Upper lobe of right lung (tissue), 1 donor: ENCODE measurements around the gene DHRS7B. TPM values are rescaled to one million over a fixed set of nuclear protein-coding genes. Genes with fewer than 3 reads are reported as not detected.
A peak's percentile ranks its signal among the peaks of the same experiment; 100 is the strongest.

Source experiments
- ATAC-seq: fragments of 200-7000 bp; cut with Tn5 transposase; one replicate; pipeline ENCODE4 v1.9.1; 2020; ENCODE audit warnings: mild to moderate bottlenecking, moderate library complexity
- DNase-seq: peaks from one replicate; pipeline ENCODE4 v3.0.0-alpha.2; 2020
- H3K27ac ChIP-seq: fragments of 200-600 bp; one replicate; pipeline ENCODE4 v1.8.0; 2022
- H3K27me3 ChIP-seq: fragments of 200-600 bp; one replicate; pipeline ENCODE4 v1.8.0; 2022; ENCODE audit warnings: mild to moderate bottlenecking
- H3K36me3 ChIP-seq: fragments of 200-600 bp; one replicate; pipeline ENCODE4 v1.8.0; 2022
- H3K4me1 ChIP-seq: fragments of 200-600 bp; one replicate; pipeline ENCODE4 v1.8.0; 2022
- H3K4me3 ChIP-seq: fragments of 200-600 bp; one replicate; pipeline ENCODE4 v1.8.0; 2022; ENCODE audit warnings: mild to moderate bottlenecking
- H3K9me3 ChIP-seq: fragments of 200-600 bp; one replicate; pipeline ENCODE4 v1.8.0; 2022
- CTCF ChIP-seq: fragments of 200-600 bp; IDR thresholded peaks from one replicate; pipeline ENCODE4 v1.8.0; 2022; ENCODE audit warnings: antibody characterized with exemption
- intact Hi-C: fragments of 100-400 bp; cut with DNase I; formaldehyde crosslinking; loops from one replicate; pipeline ENCODE4 v1.11.0; 2022
- total RNA-seq: library from RNA; stranded (reverse); fragmentation: NEBNext Ultra II Directional; extraction: Animal tissue kit (Norgen Biotek cat#: 25700); gene quantifications from one replicate; pipeline ENCODE4 v1.2.1, GENCODE V29; 2021
- donor health status: DM: no; HTN: yes; CAD: no; lungs with severe emphysema.

DHRS7B gene
- total RNA-seq, 1 donor from 2014 or later = 24.7 TPM

- intact Hi-C loops = no loop called here
- Histone ChIP-seq H3K36me3 (peaks cover 41% of the 10 kb centered on the region), H3K4me3 (no peak overlapping the region), H3K27ac (no peak overlapping the region), H3K4me1 (no peaks in the 10 kb centered on the region), H3K9me3 (no peaks in the 10 kb centered on the region), H3K27me3 (no peaks in the 10 kb centered on the region)
- no peak for TF ChIP-seq CTCF
- no peak for DNase-seq
- no peak for ATAC-seq
Observed at GRCh38 chr17:21184570-21184969, 57.8 kb downstream of the DHRS7B start.

GRCh38 chr17:21185061-21185460 lies 58.3 kb downstream of the DHRS7B start:
- H3K4me1 ChIP-seq = no peaks in the 10 kb centered on the region
- no peaks in the 10 kb centered on the region for H3K27me3 ChIP-seq
- H3K27ac ChIP-seq = no peak overlapping the region
- intact Hi-C loops = no loop called here
- no peaks in the 10 kb centered on the region for H3K9me3 ChIP-seq
- no peak overlapping the region for H3K4me3 ChIP-seq
- no peak for ATAC-seq
- no peak for DNase-seq
- no peak for TF ChIP-seq CTCF
- peaks cover 41% of the 10 kb centered on the region for H3K36me3 ChIP-seq

GRCh38 chr17:21186399-21187187 lies 59.8 kb downstream of the DHRS7B start:
- H3K4me1 ChIP-seq = peaks cover under 1% of the 10 kb centered on the region
- intact Hi-C loops = no loop called here
- no peak for TF ChIP-seq CTCF
- DNase-seq (no peak), ATAC-seq (peak; percentile 71)
- H3K36me3 ChIP-seq = peaks cover 36% of the 10 kb centered on the region
- H3K27ac ChIP-seq = peak overlapping the region; percentile 28
- no peaks in the 10 kb centered on the region for H3K9me3 ChIP-seq
- no peaks in the 10 kb centered on the region for H3K27me3 ChIP-seq
- no peak overlapping the region for H3K4me3 ChIP-seq

- Histone ChIP-seq H3K9me3 (no peaks in the 10 kb centered on the region), H3K36me3 (peaks cover 27% of the 10 kb centered on the region), H3K4me3 (no peak overlapping the region), H3K4me1 (peaks cover 16% of the 10 kb centered on the region), H3K27ac (no peak overlapping the region), H3K27me3 (no peaks in the 10 kb centered on the region)
- DNase-seq (no peak), ATAC-seq (no peak)
- intact Hi-C loops = no loop called here
- TF ChIP-seq CTCF = no peak
Observed at GRCh38 chr17:21189361-21189760, 62.6 kb downstream of the DHRS7B start.

- DNase-seq = no peak
- Histone ChIP-seq H3K4me3 (no peak overlapping the region), H3K4me1 (peaks cover 17% of the 10 kb centered on the region), H3K27me3 (no peaks in the 10 kb centered on the region), H3K27ac (no peak overlapping the region), H3K9me3 (no peaks in the 10 kb centered on the region), H3K36me3 (peaks cover 20% of the 10 kb centered on the region)
- intact Hi-C loops = no loop called here
- no peak for ATAC-seq
- no peak for TF ChIP-seq CTCF
Observed at GRCh38 chr17:21190078-21190477, 63.3 kb downstream of the DHRS7B start.
